ENCODE results near the gene IQCC.
A peak's percentile ranks its signal among the peaks of the same experiment; 100 is the strongest.

The IQCC gene

DNA sequence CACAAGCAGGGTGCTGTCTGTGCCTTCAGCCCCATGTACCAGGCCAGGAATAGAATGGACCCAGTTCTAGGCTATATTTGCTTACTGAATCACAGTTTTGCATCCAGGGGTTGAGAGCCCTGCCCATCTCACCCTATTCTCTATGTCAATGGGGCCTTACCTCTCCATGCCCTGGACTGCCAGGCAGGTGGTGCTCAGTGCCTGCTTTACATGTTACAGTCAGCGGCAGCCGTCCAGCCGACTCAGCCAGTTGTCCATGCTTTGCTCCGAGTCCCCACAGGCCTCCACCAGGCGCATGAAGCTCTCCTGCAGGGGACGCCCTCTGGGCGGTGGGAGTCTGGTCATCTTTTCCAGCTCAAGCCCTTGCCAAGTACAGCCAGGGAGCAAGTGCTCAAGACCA lies 29.3 kb downstream of the IQCC start:
- H3K4me3 ChIP-seq (replicated peaks; ENCODE audit: low read depth, low read length) = no peak overlapping the region
- H3K36me3 ChIP-seq (ENCODE audit: control insufficient read depth, insufficient read depth, low read length) = peaks cover 8% of the 10 kb centered on the region
- no peaks in the 10 kb centered on the region for H3K27me3 ChIP-seq (replicated peaks; ENCODE audit: control insufficient read depth, insufficient read depth, low read length)
- no peak for DNase-seq (ENCODE audit: extremely low read depth, insufficient read length)
- TF ChIP-seq, protein P1, sequence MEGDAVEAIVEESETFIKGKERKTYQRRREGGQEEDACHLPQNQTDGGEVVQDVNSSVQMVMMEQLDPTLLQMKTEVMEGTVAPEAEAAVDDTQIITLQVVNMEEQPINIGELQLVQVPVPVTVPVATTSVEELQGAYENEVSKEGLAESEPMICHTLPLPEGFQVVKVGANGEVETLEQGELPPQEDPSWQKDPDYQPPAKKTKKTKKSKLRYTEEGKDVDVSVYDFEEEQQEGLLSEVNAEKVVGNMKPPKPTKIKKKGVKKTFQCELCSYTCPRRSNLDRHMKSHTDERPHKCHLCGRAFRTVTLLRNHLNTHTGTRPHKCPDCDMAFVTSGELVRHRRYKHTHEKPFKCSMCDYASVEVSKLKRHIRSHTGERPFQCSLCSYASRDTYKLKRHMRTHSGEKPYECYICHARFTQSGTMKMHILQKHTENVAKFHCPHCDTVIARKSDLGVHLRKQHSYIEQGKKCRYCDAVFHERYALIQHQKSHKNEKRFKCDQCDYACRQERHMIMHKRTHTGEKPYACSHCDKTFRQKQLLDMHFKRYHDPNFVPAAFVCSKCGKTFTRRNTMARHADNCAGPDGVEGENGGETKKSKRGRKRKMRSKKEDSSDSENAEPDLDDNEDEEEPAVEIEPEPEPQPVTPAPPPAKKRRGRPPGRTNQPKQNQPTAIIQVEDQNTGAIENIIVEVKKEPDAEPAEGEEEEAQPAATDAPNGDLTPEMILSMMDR (IDR thresholded peaks at IDR 0.05; ENCODE audit: insufficient read depth, low read length, poor library complexity, severe bottlenecking) = no peak

DNA sequence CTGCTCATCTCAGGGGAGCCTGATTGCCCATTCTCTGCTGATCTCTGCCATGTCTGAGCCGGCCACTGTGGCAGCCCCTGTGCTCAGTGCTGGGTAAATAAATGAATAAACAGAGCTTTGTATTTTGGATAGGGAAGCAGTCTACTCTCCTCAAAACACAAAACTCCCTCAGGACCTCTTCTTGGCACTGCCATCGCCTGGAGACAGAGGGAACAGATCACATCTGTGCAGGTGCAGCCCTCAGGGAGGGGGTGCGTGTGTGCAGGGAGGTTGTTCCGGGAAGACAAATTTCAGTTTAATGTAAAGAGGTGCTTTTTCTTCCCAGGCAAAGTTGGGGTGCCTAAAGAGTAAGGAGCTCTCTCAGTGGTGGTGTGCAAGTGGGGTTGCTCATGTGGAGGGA lies 33.9 kb downstream of the IQCC start:
- DNase-seq (ENCODE audit: extremely low read depth, insufficient read length) = no peak
- TF ChIP-seq, protein P1 (IDR thresholded peaks at IDR 0.05; ENCODE audit: insufficient read depth, low read length, poor library complexity, severe bottlenecking) = no peak
- Histone ChIP-seq H3K4me3 (replicated peaks; ENCODE audit: low read depth, low read length) (no peak overlapping the region), H3K36me3 (ENCODE audit: control insufficient read depth, insufficient read depth, low read length) (no peaks in the 10 kb centered on the region), H3K27me3 (replicated peaks; ENCODE audit: control insufficient read depth, insufficient read depth, low read length) (no peaks in the 10 kb centered on the region)

DNA sequence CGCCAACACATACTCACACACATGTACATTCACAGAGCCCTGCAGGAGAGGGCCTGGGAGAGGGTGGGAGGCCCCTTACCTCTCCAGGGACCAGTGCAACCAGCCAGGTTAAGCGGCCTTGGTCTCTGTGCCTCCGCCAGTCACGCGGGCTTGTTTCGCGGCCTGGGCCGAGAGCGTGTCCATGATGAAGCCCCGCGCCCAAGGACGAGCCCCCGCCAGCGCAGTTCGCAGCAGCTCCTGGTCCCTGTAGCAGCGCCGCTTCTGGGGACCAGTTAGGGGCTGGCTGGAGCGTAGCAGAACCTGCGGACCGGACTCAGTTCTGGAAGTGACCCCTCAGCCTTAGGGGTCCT lies 34.3 kb downstream of the IQCC start:
- Histone ChIP-seq H3K4me3 (replicated peaks; ENCODE audit: low read depth, low read length) (no peak overlapping the region), H3K27me3 (replicated peaks; ENCODE audit: control insufficient read depth, insufficient read depth, low read length) (no peaks in the 10 kb centered on the region), H3K36me3 (ENCODE audit: control insufficient read depth, insufficient read depth, low read length) (no peaks in the 10 kb centered on the region)
- DNase-seq (ENCODE audit: extremely low read depth, insufficient read length) = no peak
- TF ChIP-seq, protein P1 (IDR thresholded peaks at IDR 0.05; ENCODE audit: insufficient read depth, low read length, poor library complexity, severe bottlenecking) = no peak

DNA sequence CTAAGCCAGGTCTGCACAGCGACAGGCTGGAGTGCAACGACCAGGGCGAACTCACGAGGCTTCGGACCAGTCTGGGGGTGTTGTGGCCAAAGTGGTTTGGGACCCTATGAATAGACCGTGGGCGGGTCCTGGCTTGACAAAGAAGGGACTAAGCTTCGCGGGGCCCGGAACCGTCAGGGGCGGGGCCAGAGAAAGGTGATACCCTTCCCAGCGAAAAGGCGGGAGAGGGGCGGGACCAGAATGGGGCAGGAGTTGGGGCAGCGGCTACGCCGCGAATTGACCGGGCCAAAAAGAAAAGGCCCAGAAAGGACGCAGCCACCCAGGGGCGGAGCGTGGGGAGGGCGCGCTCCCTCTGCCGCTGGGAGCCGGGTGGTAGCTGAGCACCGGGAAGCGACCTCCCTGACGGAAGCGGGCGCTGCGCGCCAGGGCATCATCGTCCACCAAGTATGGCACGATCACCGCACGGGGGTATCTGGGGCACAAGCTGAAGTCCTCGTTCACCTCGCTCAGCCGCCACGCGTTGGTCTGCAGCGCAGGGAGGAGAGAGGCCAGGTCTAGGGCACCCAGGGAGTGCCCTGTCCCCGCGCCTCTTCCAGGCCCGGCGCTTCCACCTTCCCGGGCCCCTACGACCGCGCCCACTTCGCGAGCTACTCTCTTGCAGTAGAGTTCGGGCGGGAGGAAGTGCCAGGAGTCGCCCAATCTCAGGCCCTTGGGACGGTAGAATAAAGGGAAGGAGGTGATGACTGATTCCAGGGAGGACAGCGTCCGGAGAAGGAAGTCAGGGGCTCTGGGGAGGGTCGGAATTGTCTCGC lies 34.9 kb downstream of the IQCC start:
- H3K36me3 ChIP-seq (ENCODE audit: control insufficient read depth, insufficient read depth, low read length) = no peaks in the 10 kb centered on the region
- peak overlapping the region; percentile 68 for H3K4me3 ChIP-seq (replicated peaks; ENCODE audit: low read depth, low read length)
- no peaks in the 10 kb centered on the region for H3K27me3 ChIP-seq (replicated peaks; ENCODE audit: control insufficient read depth, insufficient read depth, low read length)
- DNase-seq (ENCODE audit: extremely low read depth, insufficient read length) = peak; percentile 72
- TF ChIP-seq, protein P1 (IDR thresholded peaks at IDR 0.05; ENCODE audit: insufficient read depth, low read length, poor library complexity, severe bottlenecking) = peak; percentile 47

- peak; percentile 75 for DNase-seq (ENCODE audit: extremely low read depth, insufficient read length)
- TF ChIP-seq, protein P1 (IDR thresholded peaks at IDR 0.05; ENCODE audit: insufficient read depth, low read length, poor library complexity, severe bottlenecking) = no peak
- H3K4me3 ChIP-seq (replicated peaks; ENCODE audit: low read depth, low read length) = peak overlapping the region; percentile 68
- H3K36me3 ChIP-seq (ENCODE audit: control insufficient read depth, insufficient read depth, low read length) = no peaks in the 10 kb centered on the region
- no peaks in the 10 kb centered on the region for H3K27me3 ChIP-seq (replicated peaks; ENCODE audit: control insufficient read depth, insufficient read depth, low read length)
Observed at GRCh38 chr1:32241001-32241763, 35.7 kb downstream of the IQCC start.

All from GM06990 (cell line).